ENCODE results near the gene LLGL1.
A peak's percentile ranks its signal among the peaks of the same experiment; 100 is the strongest.

Gene LLGL1

GRCh38 chr17:18253187-18253884 lies 27.9 kb downstream of the LLGL1 start:
- no peak for DNase-seq (ENCODE audit: low spot score)

GRCh38 chr17:18253947-18254821 lies 28.7 kb downstream of the LLGL1 start:
- no peak for DNase-seq (ENCODE audit: low spot score)

- DNase-seq (ENCODE audit: low spot score), result no peak
Measured at GRCh38 chr17:18254888-18255649, 29.6 kb downstream of the LLGL1 start.

- DNase-seq (ENCODE audit: low spot score), result no peak
Measured at GRCh38 chr17:18256351-18256750, 30.9 kb downstream of the LLGL1 start.

GRCh38 chr17:18256776-18257175 lies 31.3 kb downstream of the LLGL1 start:
- DNase-seq (ENCODE audit: low spot score), result no peak

- no peak for DNase-seq (ENCODE audit: low spot score)
Measured at GRCh38 chr17:18257268-18257981, 32.0 kb downstream of the LLGL1 start.

- peak; percentile 58 for DNase-seq (ENCODE audit: low spot score)
Measured at GRCh38 chr17:18257982-18258355, 32.5 kb downstream of the LLGL1 start.

GRCh38 chr17:18258356-18259038 lies 33.1 kb downstream of the LLGL1 start, which contains the start of gene FLII:
Gene FLII, minus strand, starts transcription at chr17:18258738. Its CDS starts 48 bp downstream, at chr17:18258690.
- peak; percentile 80 for DNase-seq (ENCODE audit: low spot score)

GRCh38 chr17:18259621-18260331 lies 34.3 kb downstream of the LLGL1 start:
- DNase-seq (ENCODE audit: low spot score), result no peak

GRCh38 chr17:18260332-18261145 lies 35.1 kb downstream of the LLGL1 start, which contains the start of gene MIEF2:
Gene MIEF2, plus strand, starts transcription at chr17:18260662. Its CDS starts 2,059 bp downstream, at chr17:18262721.
- DNase-seq (ENCODE audit: low spot score), result peak; percentile 95

GRCh38 chr17:18261146-18261515 lies 35.7 kb downstream of the LLGL1 start:
- DNase-seq (ENCODE audit: low spot score), result no peak

- no peak for DNase-seq (ENCODE audit: low spot score)
Measured at GRCh38 chr17:18261659-18262058, 36.2 kb downstream of the LLGL1 start.

- no peak for DNase-seq (ENCODE audit: low spot score)
Measured at GRCh38 chr17:18262111-18262510, 36.7 kb downstream of the LLGL1 start.

GRCh38 chr17:18262641-18263040 lies 37.2 kb downstream of the LLGL1 start:
- no peak for DNase-seq (ENCODE audit: low spot score)

GRCh38 chr17:18263885-18264682 lies 38.6 kb downstream of the LLGL1 start:
- no peak for DNase-seq (ENCODE audit: low spot score)

- DNase-seq (ENCODE audit: low spot score), result no peak
Measured at GRCh38 chr17:18267366-18267765, 41.9 kb downstream of the LLGL1 start.

- DNase-seq (ENCODE audit: low spot score), result no peak
Measured at GRCh38 chr17:18267927-18268711, 42.7 kb downstream of the LLGL1 start.

Measured in putamen (tissue), 1 donor.